SJSA1 (cell line): Measurements from ENCODE around the gene TNS3. TPM values are rescaled to one million over a fixed set of nuclear protein-coding genes. Genes with fewer than 3 reads are reported as not detected.

Experiments
- DNase-seq, 2 experiments: peaks; one replicate each; pipeline ENCODE4 v3.0.0-alpha.2; 2015 to 2020; ENCODE audit warnings: low spot score in 2 of 2, low read depth in 1 of 2
- H3K27ac ChIP-seq: fragments of 250-450 bp; sonication (Bioruptor Pico); 2 replicates; pipeline ENCODE4 v1.5.1; 2020; ENCODE audit warnings: mild to moderate bottlenecking, moderate library complexity
- H3K27me3 ChIP-seq: fragments of 250-450 bp; sonication (Bioruptor Pico); replicated peaks from 2 replicates; pipeline ENCODE4 v1.5.1; 2020; ENCODE audit warnings: mild to moderate bottlenecking, moderate library complexity
- H3K36me3 ChIP-seq: fragments of 250-450 bp; sonication (Bioruptor Pico); 2 replicates; pipeline ENCODE4 v1.5.1; 2020; ENCODE audit warnings: mild to moderate bottlenecking
- H3K4me1 ChIP-seq: fragments of 250-450 bp; sonication (Bioruptor Pico); replicated peaks from 2 replicates; pipeline ENCODE4 v1.6.1; 2021; ENCODE audit warnings: mild to moderate bottlenecking
- H3K4me3 ChIP-seq: fragments of 250-450 bp; sonication (Bioruptor Pico); 2 replicates; pipeline ENCODE4 v1.5.1; 2020; ENCODE audit warnings: mild to moderate bottlenecking
- H3K9me3 ChIP-seq: fragments of 250-450 bp; sonication (Bioruptor Pico); replicated peaks from 2 replicates; pipeline ENCODE4 v1.5.1; 2020; ENCODE audit warnings: mild to moderate bottlenecking
- total RNA-seq: library from RNA; depleted of rRNA; stranded (reverse); fragments of >200 nt; shearing (Covaris generic); gene quantifications from 2 replicates; pipeline ENCODE4 v1.2.3, GENCODE V29; 2014

TNS3 gene
- total RNA-seq, 1 experiment from 2014 or later = 92.5 TPM

DNA sequence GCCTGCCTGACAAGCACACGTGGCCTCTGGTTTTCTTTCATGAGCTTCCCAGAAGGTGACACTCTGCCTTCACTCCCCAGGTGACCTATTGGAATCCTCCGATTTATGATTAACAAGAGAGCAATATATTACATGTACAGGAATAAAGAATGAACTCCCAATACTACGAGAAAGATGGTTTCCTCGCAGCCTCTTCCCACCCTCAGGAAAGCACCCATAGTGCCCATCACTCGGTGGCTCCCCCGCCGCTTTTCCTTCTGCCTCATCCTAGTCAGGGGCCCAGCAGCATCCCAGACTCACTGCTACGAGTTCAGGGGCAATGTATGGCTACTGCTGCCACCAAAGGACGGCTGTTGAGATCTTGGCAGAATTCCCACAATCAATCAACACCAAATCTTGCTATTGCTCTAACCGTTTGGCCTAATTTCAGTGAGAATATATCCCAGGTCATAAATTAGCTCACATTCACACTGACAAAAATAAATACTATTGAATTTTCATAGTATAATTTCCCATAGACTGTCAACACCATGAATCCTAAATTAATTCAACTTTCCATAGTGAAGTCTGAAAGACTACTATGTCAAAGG, 196.3 kb downstream of the TNS3 start:
- peaks cover 63% of the 10 kb centered on the region for H3K36me3 ChIP-seq

DNA sequence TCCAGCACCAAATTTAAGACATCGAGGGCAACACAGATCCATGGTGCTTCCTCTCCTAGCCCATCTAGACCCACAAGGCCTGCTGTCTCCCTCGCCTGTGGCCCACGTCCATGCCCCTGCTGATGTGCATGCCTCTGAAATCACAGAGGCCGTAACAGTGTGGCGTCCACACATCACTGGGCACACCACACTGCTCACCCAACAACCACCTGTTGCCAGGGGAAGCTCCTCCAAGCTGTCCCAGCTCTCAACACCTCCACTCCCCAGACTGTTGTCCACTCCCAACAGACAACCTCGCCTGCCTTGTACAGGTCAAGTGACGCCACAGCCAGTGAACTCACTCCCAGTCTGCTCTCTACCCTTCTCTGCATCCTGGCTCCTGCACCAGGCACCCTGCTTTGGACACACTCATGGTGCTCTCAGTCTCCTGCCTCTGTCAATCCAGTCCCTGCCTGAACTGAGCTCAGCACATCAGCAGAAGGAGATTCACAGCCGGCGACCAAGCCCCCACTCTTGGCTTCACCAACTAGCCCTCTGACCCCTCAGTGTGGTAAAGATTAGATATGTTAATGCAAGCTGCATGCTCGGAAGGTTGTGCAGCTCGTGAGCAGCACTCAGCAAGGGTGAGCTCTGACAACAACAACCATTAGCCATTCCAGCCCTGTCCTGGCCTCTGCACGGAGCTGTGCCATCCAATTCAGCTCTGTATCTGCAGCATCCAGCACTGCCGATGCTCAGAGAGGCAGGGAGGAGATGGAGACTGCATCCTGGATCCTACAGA, 197.0 kb downstream of the TNS3 start:
- no peak for DNase-seq
- H3K4me1 ChIP-seq = peaks cover 46% of the 10 kb centered on the region
- peaks cover 58% of the 10 kb centered on the region for H3K36me3 ChIP-seq
- H3K27ac ChIP-seq = no peak overlapping the region
- H3K4me3 ChIP-seq = no peak overlapping the region
- H3K27me3 ChIP-seq = no peaks in the 10 kb centered on the region
- no peaks in the 10 kb centered on the region for H3K9me3 ChIP-seq

More for the DNA sequence above, 196.3 kb downstream of the TNS3 start:
- Histone ChIP-seq H3K27ac (no peak overlapping the region), H3K9me3 (no peaks in the 10 kb centered on the region), H3K4me3 (no peak overlapping the region), H3K4me1 (peaks cover 40% of the 10 kb centered on the region), H3K27me3 (no peaks in the 10 kb centered on the region)
- no peak for DNase-seq

DNA sequence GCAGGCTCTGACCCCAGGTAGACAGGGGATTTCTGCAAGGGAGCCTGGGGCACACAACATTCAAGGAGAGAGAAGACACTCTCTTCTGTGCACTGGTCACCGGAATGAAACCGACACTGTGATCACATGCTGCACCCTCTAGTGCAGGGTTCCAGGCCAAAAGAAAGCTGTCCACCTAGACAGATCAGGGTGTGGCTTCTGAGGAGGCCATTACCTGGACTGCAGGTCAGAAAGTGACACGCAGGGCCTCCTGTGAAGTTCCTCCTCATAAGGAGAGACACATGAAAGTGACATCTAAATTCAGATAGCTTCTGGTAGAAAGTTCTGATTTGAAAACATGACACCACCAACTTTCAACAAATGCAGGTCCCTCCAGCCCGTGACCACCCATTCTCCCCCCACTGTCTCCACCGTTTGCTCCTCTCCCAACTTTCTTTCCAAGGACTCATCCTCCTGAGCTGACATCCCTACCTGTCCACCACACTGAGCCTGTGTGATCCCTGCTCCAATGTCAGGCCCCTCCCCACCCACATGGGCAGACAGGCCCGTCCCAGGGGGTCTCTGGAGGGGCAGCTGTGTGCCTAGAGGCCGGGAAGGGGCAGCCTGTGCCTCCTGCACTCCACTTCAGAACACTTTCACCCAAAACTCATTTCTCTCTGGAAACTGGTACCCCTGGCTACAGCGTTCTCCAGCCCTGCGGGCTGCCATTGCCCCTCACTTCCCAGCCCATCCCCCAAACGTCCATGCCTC, 198.0 kb downstream of the TNS3 start:
- Histone ChIP-seq H3K36me3 (peaks cover 49% of the 10 kb centered on the region), H3K27me3 (no peaks in the 10 kb centered on the region), H3K27ac (no peak overlapping the region), H3K4me3 (no peak overlapping the region), H3K4me1 (peaks cover 57% of the 10 kb centered on the region), H3K9me3 (no peaks in the 10 kb centered on the region)
- DNase-seq = no peak

DNA sequence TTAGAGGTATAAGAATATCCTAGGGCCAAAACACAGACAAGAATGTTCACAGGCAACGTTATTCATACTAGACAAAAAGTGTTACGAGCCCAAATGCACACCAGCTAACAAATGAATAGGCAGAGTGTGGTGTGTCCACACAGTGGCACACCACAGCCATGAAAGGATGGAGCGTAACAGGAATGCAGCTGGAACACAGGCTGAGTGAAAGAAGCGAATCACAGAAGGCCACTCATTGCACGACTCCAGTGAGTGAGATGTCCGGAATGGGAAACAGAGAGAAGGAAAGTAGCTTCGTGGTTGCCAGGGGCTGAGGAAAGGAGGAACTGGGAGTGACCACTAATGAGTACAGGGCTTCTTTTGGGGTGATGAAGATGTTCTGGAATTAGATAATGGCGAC, 198.8 kb downstream of the TNS3 start:
- Histone ChIP-seq H3K27ac (peak overlapping the region; percentile 51), H3K4me3 (no peak overlapping the region), H3K36me3 (peaks cover 51% of the 10 kb centered on the region), H3K9me3 (no peaks in the 10 kb centered on the region), H3K27me3 (no peaks in the 10 kb centered on the region), H3K4me1 (peaks cover 65% of the 10 kb centered on the region)
- peak; percentile 62 to 72 for DNase-seq

DNA sequence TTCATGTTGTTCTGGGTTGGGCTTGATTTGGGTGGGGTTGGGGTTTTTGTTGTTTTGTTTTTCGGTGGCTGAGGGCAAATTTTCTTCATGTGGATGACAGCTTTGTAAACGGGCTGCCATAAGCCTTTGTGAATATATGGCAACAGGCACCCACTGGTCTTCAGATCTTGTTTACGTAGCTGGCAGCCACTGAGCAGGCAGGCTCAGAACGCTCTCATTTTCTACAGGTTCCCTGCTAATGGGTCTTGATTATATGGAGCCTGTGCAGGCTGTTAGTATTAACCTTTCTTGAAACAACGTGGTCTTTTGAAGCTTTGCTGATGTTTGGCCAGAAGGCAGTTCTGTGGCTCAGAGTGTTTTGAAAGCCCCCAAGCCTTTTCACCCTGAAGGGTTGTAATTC, 199.7 kb downstream of the TNS3 start:
- Histone ChIP-seq H3K36me3 (peaks cover 46% of the 10 kb centered on the region), H3K9me3 (no peaks in the 10 kb centered on the region), H3K27me3 (no peaks in the 10 kb centered on the region), H3K4me1 (peaks cover 74% of the 10 kb centered on the region), H3K27ac (peak overlapping the region; percentile 82), H3K4me3 (no peak overlapping the region)
- no peak for DNase-seq

DNA sequence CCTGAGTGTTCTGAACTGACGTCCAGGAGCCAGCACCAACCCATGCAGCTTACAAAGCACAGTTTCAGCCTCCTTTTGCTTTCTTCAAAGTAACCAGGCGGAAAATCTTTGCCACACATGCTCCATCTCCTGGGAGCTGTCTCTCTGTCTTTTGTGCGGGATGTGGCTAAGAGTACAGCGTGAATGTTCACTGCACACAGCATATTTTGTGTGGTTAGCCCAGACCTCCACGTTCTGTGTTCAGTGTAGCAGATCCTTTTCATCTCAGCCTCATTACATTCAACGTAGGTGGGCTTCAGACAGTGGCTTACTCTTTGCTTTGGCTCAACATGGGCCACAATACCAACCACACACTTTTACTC, 200.8 kb downstream of the TNS3 start:
- no peaks in the 10 kb centered on the region for H3K27me3 ChIP-seq
- DNase-seq = peak; percentile 89 to 91
- peaks cover 35% of the 10 kb centered on the region for H3K36me3 ChIP-seq
- no peaks in the 10 kb centered on the region for H3K9me3 ChIP-seq
- peaks cover 79% of the 10 kb centered on the region for H3K4me1 ChIP-seq
- H3K27ac ChIP-seq = peak overlapping the region; percentile 82
- peak overlapping the region; percentile 26; the same call in 1 of the 2 replicates for H3K4me3 ChIP-seq

DNA sequence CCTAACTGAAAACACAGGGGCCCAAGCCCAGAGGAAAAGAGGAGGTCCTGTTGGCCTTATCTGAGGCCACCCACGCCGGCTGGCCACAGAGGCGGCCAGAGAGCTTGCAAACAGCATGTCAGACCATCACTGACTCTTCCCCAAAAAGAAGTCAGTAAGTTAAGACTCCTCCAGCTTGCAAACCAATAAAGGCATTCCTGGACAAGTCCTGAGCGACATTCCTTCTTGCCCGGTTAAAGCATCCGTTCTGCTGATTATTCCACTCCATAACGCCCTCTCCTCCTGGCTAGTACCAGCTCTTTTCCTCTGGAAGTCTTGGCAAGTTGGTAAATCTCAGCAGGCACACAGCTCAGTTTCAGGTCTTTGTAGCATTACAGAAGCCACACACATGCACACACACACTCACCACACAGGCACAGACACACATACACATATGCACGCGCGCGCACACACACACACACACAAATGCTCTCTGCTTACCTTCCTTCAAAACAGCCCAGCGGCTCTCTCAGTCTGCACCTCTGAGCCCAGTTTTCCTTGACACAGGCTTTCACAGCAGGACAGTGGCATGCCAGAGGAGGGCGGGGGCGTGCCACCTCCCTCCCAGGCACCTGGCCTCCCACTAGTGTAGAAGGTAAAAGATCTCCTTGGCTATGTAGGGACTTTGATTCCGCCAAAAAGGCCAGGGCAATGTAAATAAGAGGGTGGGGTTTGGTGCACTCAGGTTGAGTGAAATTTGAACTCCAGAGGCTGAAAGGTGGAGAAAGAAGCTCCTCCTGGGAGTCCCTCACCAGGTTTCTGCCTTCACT, 201.4 kb downstream of the TNS3 start:
- Histone ChIP-seq H3K4me1 (peaks cover 85% of the 10 kb centered on the region), H3K27me3 (no peaks in the 10 kb centered on the region), H3K36me3 (peaks cover 29% of the 10 kb centered on the region), H3K4me3 (peak overlapping the region; percentile 26), H3K9me3 (no peaks in the 10 kb centered on the region), H3K27ac (peak overlapping the region; percentile 82)
- DNase-seq = no peak

DNA sequence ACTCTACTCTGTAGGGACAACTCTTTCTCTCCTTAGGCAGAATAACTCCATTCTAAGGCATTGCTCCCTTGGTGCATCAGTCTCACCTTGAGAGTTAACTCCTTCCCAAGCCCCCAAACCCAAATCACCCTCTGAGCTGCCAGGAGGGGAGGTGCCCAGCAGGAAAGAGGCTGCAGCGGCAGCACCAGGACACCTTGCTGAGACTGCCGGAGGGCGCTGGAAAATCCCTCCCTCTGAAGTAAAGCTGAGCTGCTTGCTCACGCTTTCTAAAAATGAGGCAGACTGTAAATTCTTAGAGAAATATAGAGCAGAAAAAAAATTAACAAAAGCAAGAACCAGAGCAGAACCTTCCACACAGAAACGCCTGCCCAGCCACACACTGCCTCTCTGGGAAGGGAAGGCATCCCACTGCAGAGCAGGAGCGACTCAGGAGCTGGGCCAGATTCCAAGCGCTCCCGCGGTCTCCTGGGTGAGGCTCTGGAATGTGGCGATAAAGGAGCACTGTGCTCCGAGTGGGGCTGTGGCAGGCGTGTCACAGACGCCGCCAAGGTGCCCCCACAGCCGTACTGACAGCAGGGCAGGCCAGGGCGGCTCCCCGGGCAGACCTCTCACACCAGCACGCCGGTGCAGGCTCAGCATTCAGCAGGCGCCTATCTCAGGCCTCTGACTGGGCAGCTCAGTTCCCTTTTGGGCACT, 202.1 kb downstream of the TNS3 start:
- Histone ChIP-seq H3K4me3 (peak overlapping the region; percentile 26), H3K9me3 (no peaks in the 10 kb centered on the region), H3K4me1 (peaks cover 92% of the 10 kb centered on the region), H3K27me3 (no peaks in the 10 kb centered on the region), H3K27ac (peak overlapping the region; percentile 82), H3K36me3 (peaks cover 24% of the 10 kb centered on the region)
- peak; percentile 92 to 94 for DNase-seq

DNA sequence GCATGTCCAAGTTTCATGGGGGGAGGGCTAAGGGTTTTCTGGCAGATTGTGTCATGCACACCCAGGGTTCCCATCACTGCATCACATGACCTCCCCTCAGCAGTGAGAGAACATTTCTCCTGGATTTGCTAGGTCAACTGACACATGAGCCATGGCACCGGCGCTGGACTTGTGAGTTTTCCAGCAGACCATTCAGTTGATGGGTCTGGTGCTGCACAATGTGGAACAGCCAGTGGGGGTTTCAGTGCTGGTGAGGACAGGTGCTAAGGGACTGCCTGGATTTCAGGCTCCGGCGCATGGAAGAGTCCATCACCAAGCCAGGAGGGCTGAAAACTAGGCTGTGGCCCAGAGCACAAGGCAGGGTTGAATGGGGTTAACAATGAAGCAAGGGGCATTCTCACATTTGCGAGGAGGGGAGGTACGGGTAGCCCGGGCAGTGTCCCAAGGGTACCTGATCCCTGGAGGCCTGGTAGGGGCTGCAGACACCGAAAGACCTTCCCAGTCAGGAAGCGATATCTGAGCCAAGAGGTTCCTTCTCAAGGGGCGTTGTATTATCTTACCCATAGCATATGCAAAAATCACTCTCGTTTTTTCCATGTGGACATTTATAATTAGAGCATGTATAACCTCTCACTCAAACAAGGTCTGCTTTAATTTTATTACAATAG, 203.0 kb downstream of the TNS3 start:
- Histone ChIP-seq H3K4me1 (peaks cover 87% of the 10 kb centered on the region), H3K4me3 (no peak overlapping the region), H3K9me3 (no peaks in the 10 kb centered on the region), H3K36me3 (peaks cover 24% of the 10 kb centered on the region), H3K27ac (no peak overlapping the region), H3K27me3 (no peaks in the 10 kb centered on the region)
- DNase-seq = no peak

DNA sequence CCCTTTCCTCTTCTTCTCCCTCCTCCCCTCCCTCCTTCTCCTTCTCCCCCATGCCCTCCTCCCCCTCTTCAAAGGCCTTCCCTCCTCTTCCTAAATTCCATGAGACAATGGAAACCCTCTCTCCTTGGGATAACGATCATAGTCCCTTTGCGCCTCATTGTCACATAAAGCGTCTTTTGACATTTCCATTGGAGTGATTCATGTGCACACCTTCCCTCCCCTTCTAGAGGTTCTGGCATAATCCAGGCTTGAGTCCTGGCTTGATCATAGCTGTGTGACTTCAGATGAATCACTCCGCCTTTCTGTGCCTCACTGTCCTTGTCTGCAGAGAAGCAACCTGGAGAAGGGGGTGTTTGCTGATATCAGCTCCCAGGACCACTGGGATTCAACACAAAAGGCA, 204.2 kb downstream of the TNS3 start:
- Histone ChIP-seq H3K27me3 (no peaks in the 10 kb centered on the region), H3K4me3 (no peak overlapping the region)
- DNase-seq = no peak

DNA sequence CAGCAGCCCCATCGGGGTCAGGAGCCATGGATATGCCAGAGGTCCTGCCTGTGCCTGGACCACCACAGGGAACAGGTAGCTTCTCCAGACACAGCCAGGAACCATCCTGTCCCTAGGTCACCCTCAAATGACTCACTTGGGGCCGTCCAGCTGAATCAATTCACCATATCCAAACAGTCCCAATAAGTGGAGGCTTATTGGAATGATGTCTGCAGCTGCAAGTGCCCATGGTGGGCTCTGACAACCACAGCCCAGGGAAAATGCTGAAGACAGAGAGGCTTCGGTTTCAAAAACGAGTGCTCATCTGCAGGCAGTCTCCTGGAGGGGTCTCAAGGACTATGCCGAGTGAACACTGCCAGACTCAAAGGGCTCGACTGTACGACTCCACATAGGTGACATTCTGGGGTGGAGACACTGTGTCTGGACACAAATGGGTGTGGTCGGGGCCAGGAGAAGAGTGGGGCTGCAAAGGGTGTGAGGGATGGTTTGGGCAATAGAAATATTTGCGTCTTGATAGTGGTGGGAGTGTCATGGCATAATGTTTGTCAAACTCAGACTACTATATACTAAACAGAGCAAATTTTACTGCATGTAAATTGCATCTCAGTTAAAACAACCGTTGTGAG, 204.8 kb downstream of the TNS3 start:
- Histone ChIP-seq H3K36me3 (peaks cover 14% of the 10 kb centered on the region), H3K27me3 (no peaks in the 10 kb centered on the region), H3K9me3 (no peaks in the 10 kb centered on the region), H3K4me3 (no peak overlapping the region), H3K27ac (no peak overlapping the region), H3K4me1 (peaks cover 82% of the 10 kb centered on the region)
- DNase-seq = no peak

More for the DNA sequence above, 204.2 kb downstream of the TNS3 start:
- H3K27ac ChIP-seq = no peak overlapping the region
- no peaks in the 10 kb centered on the region for H3K9me3 ChIP-seq
- H3K36me3 ChIP-seq = peaks cover 18% of the 10 kb centered on the region
- peaks cover 83% of the 10 kb centered on the region for H3K4me1 ChIP-seq
